A673 (cell line): Measurements from ENCODE around the gene ANGPTL2. TPM values are rescaled to one million over a fixed set of nuclear protein-coding genes. Genes with fewer than 3 reads are reported as not detected.

Source experiments
- BruUV-seq: library from RNA; stranded (reverse); fragments of 400-500 nt; replicated peaks from 2 replicates; lab custom pipeline; 2021; lab: Mats Ljungman, UMichigan
- CTCF ChIA-PET: fragments of 300-600 bp; sonication (Branson Sonifier 250); formaldehyde crosslinking; loops from one replicate; lab custom pipeline; 2022; ENCODE audit warnings: antibody characterized with exemption; lab: Charles Lee
- POLR2A ChIA-PET: fragments of 300-600 bp; sonication (Branson Sonifier 250); formaldehyde crosslinking; loops from one replicate; lab custom pipeline; 2022; ENCODE audit warnings: antibody characterized with exemption; ENCODE audit not compliant: low non-redundant PET; lab: Charles Lee
- DNase-seq: peaks from one replicate; pipeline ENCODE4 v3.0.0-alpha.2; 2015; ENCODE audit warnings: low spot score
- H3K27ac ChIP-seq: fragments of 200-600 bp; sonication (generic); 2 replicates; pipeline ENCODE4 v1.5.1; 2016; ENCODE audit warnings: mixed run types, low read depth, mild to moderate bottlenecking, mixed read lengths, antibody characterized with exemption, low read length; ENCODE audit not compliant: poor library complexity, severe bottlenecking
- H3K27me3 ChIP-seq: fragments of 200-600 bp; sonication (generic); replicated peaks from 2 replicates; pipeline ENCODE4 v1.6.1; 2017; ENCODE audit warnings: mixed run types, low read depth, mild to moderate bottlenecking, mixed read lengths, antibody characterized with exemption, low read length; ENCODE audit not compliant: insufficient read depth, poor library complexity
- H3K36me3 ChIP-seq: fragments of 200-600 bp; sonication (generic); 2 replicates; pipeline ENCODE4 v1.6.1; 2016; ENCODE audit warnings: mixed run types, mild to moderate bottlenecking, mixed read lengths, antibody characterized with exemption, low read length; ENCODE audit not compliant: insufficient read depth, poor library complexity, severe bottlenecking
- H3K4me1 ChIP-seq: fragments of 200-600 bp; sonication (generic); 2 replicates; pipeline ENCODE4 v1.6.1; 2017; ENCODE audit warnings: mixed run types, mild to moderate bottlenecking, mixed read lengths, antibody characterized with exemption, low read length; ENCODE audit not compliant: insufficient read depth, poor library complexity, severe bottlenecking
- H3K4me3 ChIP-seq: fragments of 200-600 bp; sonication (generic); 2 replicates; pipeline ENCODE4 v1.5.1; 2016; ENCODE audit warnings: low read depth, mixed run types, mild to moderate bottlenecking, mixed read lengths, low read length; ENCODE audit not compliant: poor library complexity, severe bottlenecking
- H3K9me3 ChIP-seq: fragments of 200-600 bp; sonication (generic); 2 replicates; pipeline ENCODE4 v1.6.1; 2016; ENCODE audit warnings: mixed run types, low read depth, mild to moderate bottlenecking, mixed read lengths, antibody characterized with exemption, low read length; ENCODE audit not compliant: poor library complexity, severe bottlenecking
- CTCF ChIP-seq: fragments of 300-800, 200-600 bp; sonication (generic); conservative IDR thresholded peaks from 2 replicates; pipeline ENCODE4 v1.5.1; 2017; ENCODE audit warnings: low read depth, mild to moderate bottlenecking, antibody characterized with exemption, low read length, moderate library complexity, mixed read lengths
- EZH2 ChIP-seq: fragments of 200-600 bp; sonication (generic); IDR thresholded peaks from 2 replicates; pipeline ENCODE4 v1.6.1; 2017; ENCODE audit warnings: borderline replicate concordance, low read depth, mild to moderate bottlenecking, mixed read lengths, antibody characterized with exemption, low read length; ENCODE audit not compliant: poor library complexity, severe bottlenecking
- intact Hi-C: fragments of 100-400 bp; cut with micrococcal nuclease; formaldehyde crosslinking; loops from one replicate; pipeline ENCODE4 v1.10.0; 2022; ENCODE audit not compliant: unreplicated experiment
- total RNA-seq: library from RNA; stranded (reverse); gene quantifications from 2 replicates; pipeline ENCODE4 v1.2.3, GENCODE V29; 2021

Gene ANGPTL2
- total RNA-seq, 1 experiment from 2014 or later, result 2.5 TPM

GRCh38 chr9:127093319-127094020 lies 29.0 kb downstream of the ANGPTL2 start:
- TF ChIP-seq CTCF (no peak), EZH2 (no peak)
- CTCF ChIA-PET, result no interaction called here
- no peak overlapping the region for H3K27ac ChIP-seq
- no TSS peak for BruUV-seq
- H3K36me3 ChIP-seq, result no peaks in the 10 kb centered on the region
- H3K9me3 ChIP-seq, result no peaks in the 10 kb centered on the region
- no peak for DNase-seq
- intact Hi-C loops, result no loop called here
- no peaks in the 10 kb centered on the region for H3K27me3 ChIP-seq
- POLR2A ChIA-PET, result no interaction called here
- H3K4me1 ChIP-seq, result no peaks in the 10 kb centered on the region
- no peak overlapping the region for H3K4me3 ChIP-seq

- intact Hi-C loops, result no loop called here
- no peak for DNase-seq
- no peaks in the 10 kb centered on the region for H3K9me3 ChIP-seq
- H3K4me1 ChIP-seq, result no peaks in the 10 kb centered on the region
- H3K27ac ChIP-seq, result no peak overlapping the region
- H3K4me3 ChIP-seq, result no peak overlapping the region
- TF ChIP-seq CTCF, result no peak
- no peak for TF ChIP-seq EZH2
- POLR2A ChIA-PET, result no interaction called here
- CTCF ChIA-PET, result no interaction called here
- H3K36me3 ChIP-seq, result no peaks in the 10 kb centered on the region
- no TSS peak for BruUV-seq
- no peaks in the 10 kb centered on the region for H3K27me3 ChIP-seq
These were observed 30.3 kb downstream of the ANGPTL2 start for GRCh38 chr9:127092041-127092608.

- DNase-seq, result no peak
- no peak overlapping the region for H3K4me3 ChIP-seq
- H3K9me3 ChIP-seq, result no peaks in the 10 kb centered on the region
- H3K27ac ChIP-seq, result no peak overlapping the region
- ChIA-PET CTCF (no interaction called here), POLR2A (no interaction called here)
- intact Hi-C loops, result no loop called here
- BruUV-seq, result no TSS peak
- H3K36me3 ChIP-seq, result no peaks in the 10 kb centered on the region
- H3K27me3 ChIP-seq, result no peaks in the 10 kb centered on the region
- TF ChIP-seq CTCF (no peak), EZH2 (no peak)
- no peaks in the 10 kb centered on the region for H3K4me1 ChIP-seq
These were observed 30.9 kb downstream of the ANGPTL2 start for GRCh38 chr9:127091526-127091925.
